SU-DHL-6 (cell line): ENCODE measurements around the gene FSCB.

Experiments used
- CTCF ChIP-seq: fragments of 200-600 bp; sonication (generic); IDR thresholded peaks from one replicate; pipeline ENCODE4 v1.5.1; 2017; ENCODE audit warnings: antibody characterized with exemption, mild to moderate bottlenecking, low read length, moderate library complexity; ENCODE audit not compliant: insufficient read depth, poor library complexity, severe bottlenecking
- EZH2phosphoT487 ChIP-seq: fragments of 200-600 bp; sonication (generic), shearing (Covaris generic); conservative IDR thresholded peaks from 2 replicates; pipeline ENCODE4 v1.6.1; 2018; ENCODE audit warnings: mild to moderate bottlenecking, antibody characterized with exemption, low read length, moderate library complexity, mixed read lengths

- TF ChIP-seq CTCF: no peak
- no peak for TF ChIP-seq EZH2phosphoT487
These were observed 23.4 kb upstream of the FSCB start for GRCh38 chr14:44530475-44530874.
